A673 (cell line): ENCODE measurements around the gene PCSK6.

Experiments
- CTCF ChIP-seq: fragments of 300-800, 200-600 bp; sonication (generic); conservative IDR thresholded peaks from 2 replicates; pipeline ENCODE4 v1.5.1; 2017; ENCODE audit warnings: low read depth, mild to moderate bottlenecking, antibody characterized with exemption, low read length, moderate library complexity, mixed read lengths
- EZH2 ChIP-seq: fragments of 200-600 bp; sonication (generic); IDR thresholded peaks from 2 replicates; pipeline ENCODE4 v1.6.1; 2017; ENCODE audit warnings: borderline replicate concordance, low read depth, mild to moderate bottlenecking, mixed read lengths, antibody characterized with exemption, low read length; ENCODE audit not compliant: poor library complexity, severe bottlenecking

- TF ChIP-seq CTCF (no peak), EZH2 (no peak)
Observed at GRCh38 chr15:101464256-101464998, 25.1 kb downstream of the PCSK6 start.
